Heart left ventricle (tissue), 16 donors: Measurements from ENCODE around the gene EHMT1. TPM values are rescaled to one million over a fixed set of nuclear protein-coding genes. Genes with fewer than 3 reads are reported as not detected.
"Not testable (repeated sequence)": the region's sequence is repeated elsewhere in the genome, so short reads cannot be mapped to it uniquely, and the experiment has no call there.

ENCODE experiments used
- ATAC-seq, 4 donors: fragments of 200-7000 bp; cut with Tn5 transposase; one replicate each; pipeline ENCODE4 v1.9.1; 2020 to 2022; ENCODE audit warnings: moderate library complexity in 4 of 4, mild to moderate bottlenecking in 3 of 4, moderate number of reproducible peaks in 1 of 4
- DNase-seq, 5 donors: peaks; one replicate each; pipeline ENCODE4 v3.0.0-alpha.2; 2020
- H3K27ac ChIP-seq, 12 donors: fragments of 200-600 bp; sonication (generic) in 4 of 12; one replicate each; pipeline versions ENCODE4 v1.5.0 to v1.8.0; 2016 to 2022; ENCODE audit warnings: mild to moderate bottlenecking in 2 of 12
- H3K27me3 ChIP-seq, 9 donors: fragments of 200-600 bp; sonication (generic) in 2 of 9; one replicate each; pipeline versions ENCODE4 v1.5.1 to v1.8.0; 2016 to 2022; ENCODE audit warnings: mild to moderate bottlenecking in 3 of 9
- H3K36me3 ChIP-seq, 9 donors: fragments of 200-600 bp; sonication (generic) in 2 of 9; one replicate each; pipeline versions ENCODE4 v1.5.0 to v1.8.0; 2018 to 2022; ENCODE audit warnings: mild to moderate bottlenecking in 2 of 9
- H3K4me1 ChIP-seq, 12 donors: fragments of 200-600 bp; sonication (generic) in 4 of 12; one replicate each; pipeline versions ENCODE4 v1.5.0 to v1.8.0; 2016 to 2022; ENCODE audit warnings: mild to moderate bottlenecking in 3 of 12
- H3K4me3 ChIP-seq, 12 donors: fragments of 200-600 bp; sonication (generic) in 4 of 12; one replicate each; pipeline versions ENCODE4 v1.5.0 to v1.8.0; 2017 to 2022; ENCODE audit warnings: mild to moderate bottlenecking in 9 of 12, moderate library complexity in 4 of 12
- H3K9me3 ChIP-seq, 12 donors: fragments of 200-600 bp; sonication (generic) in 4 of 12; one replicate each; pipeline versions ENCODE4 v1.5.0 to v1.8.0; 2016 to 2022; ENCODE audit warnings: mild to moderate bottlenecking in 1 of 12
- POLR2A ChIP-seq, 2 donors: fragments of 450-650 bp; IDR thresholded peaks; one replicate each; pipeline ENCODE4 v1.6.1; 2017; ENCODE audit warnings: antibody characterized with exemption in 2 of 2, mild to moderate bottlenecking in 2 of 2, moderate library complexity in 2 of 2
- WGBS, 4 donors: extraction: QIAGEN DNeasy Blood & Tissue Kit in 2 of 4; methylation state at CpG; one replicate each; pipeline versions ENCODE4 v1.1.5 to v1.1.7; 2013 to 2018; 5-methylcytosine and 5-hydroxymethylcytosine counted together
- intact Hi-C, 10 donors: fragments of 100-400 bp; cut with DNase I; formaldehyde crosslinking; loops; one replicate each; pipeline versions ENCODE4 v1.11.1 to v1.14.2; 2022
- polyA plus RNA-seq, 2 donors: library from polyadenylated mRNA; stranded (reverse); fragments of 200-250 nt; gene quantifications; one replicate each; pipeline ENCODE4 v1.2.3, GENCODE V29; 2013
- total RNA-seq, 9 donors: library from RNA; depleted of rRNA in 2 of 9; stranded (reverse); fragments of >200 nt in 2 of 9; fragmentation: NEBNext Ultra II Directional in 3 of 9; extraction: Animal tissue kit (Norgen Biotek cat#: 25700) in 3 of 9; gene quantifications; one replicate each; pipeline versions ENCODE4 v1.1.0 to v1.2.4, GENCODE V29; 2016 to 2023
- TF ChIP-seq, protein P1 (sequence below), 12 donors: fragments of 200-600 bp; sonication (generic) in 4 of 12; IDR thresholded peaks; one replicate each; pipeline versions ENCODE4 v1.5.0 to v1.8.0; 2018 to 2022; ENCODE audit warnings: antibody characterized with exemption in 12 of 12, mild to moderate bottlenecking in 5 of 12
- donor health status: ischemic (EF 13 %, LVEDD 7.1; RV severe dilation, severe dysfunction).
- donor health status: healthy with polysubstance abuse.
- donor health status: DM: no; HTN: yes; CAD: no.
- donor health status: DM: no; HTN: no; CAD: no.
- donor health status: ischemic (EF 25% LVEDD 6.9; RV normal size, moderate dysfunction).
- donor health status: ischemic (EF 25% LVEDD 5.7; RV mildly dilated, moderate dysfunction).
- donor health status: healthy.
- donor health status: DM: yes; HTN: yes; CAD: no.
- donor health status: ischemic (EF 35%, LVEDD 5.7; RV mildly dilated, moderate dysfunction).
- donor health status: nonischemic (EF 11% LVEDD 7.7; RV severe dilation, severe dysfunction).
- donor health status: DM: yes; HTN: yes; CAD: no.
- donor health status: PGD.
- donor health status: ischemic (EF 29% LVEDD 5.4; RV normal size, mild dysfunction).
- donor health status: nonischemic (EF 23%, LVEDD 6.1; RV moderate dilation, normal function).

EHMT1 gene
- total and polyA plus RNA-seq, 11 donors: 24.5 to 55.9 (median 28.9) TPM

DNA sequence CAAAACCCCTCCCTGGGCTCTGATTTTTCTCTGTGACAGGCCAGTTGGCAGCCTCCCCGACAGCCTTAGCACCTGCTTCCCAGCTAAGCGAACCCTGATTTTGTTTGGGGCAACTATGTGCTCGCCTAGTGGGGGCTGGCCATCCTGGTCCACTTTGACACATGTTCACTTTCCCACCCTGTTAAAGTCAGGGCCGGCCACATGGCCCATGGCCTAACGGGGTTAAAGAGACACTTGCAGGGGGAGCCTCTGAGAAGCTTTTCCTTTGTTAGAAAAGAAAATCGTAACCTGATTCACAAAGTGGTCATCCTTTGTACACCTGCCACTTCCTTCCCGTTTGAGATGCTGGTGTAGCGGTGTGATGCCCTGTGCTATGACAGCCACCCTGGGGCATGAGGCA is 257.5 kb downstream of the EHMT1 start:
- WGBS, 4 donors: 84 to 88% (median 85%) methylated on average over 6 to 8 of the region's 8 CpGs

DNA sequence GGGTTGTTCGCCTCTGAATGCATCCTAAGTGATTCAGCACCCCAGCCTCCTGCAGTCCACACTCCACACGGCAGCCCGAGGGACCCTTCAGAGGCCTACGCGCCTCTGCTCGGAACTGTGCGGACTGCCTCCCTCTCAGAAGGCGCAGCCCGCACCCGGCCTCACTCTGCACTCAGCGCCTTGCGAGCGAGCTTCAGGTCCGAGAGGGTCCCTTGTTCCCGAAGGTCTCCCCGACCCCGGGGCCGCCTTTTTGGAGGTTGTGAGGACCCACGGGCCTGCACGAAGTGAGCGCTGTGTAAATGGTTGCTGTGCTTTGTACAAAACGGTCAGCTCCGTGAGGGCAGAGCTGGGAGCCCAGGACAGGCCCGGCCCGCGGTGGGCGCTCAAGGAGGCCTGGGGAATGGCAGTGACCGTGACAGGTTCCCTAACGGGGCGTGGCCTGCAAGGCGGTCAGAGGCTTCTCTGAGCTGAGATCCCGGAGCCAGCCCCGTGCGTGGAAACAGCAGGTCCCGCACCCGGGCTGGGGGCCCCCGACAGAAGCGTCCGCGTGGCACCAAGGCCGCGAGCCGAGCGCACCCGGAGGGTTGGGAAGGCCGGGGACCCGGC is 258.1 kb downstream of the EHMT1 start:
- H3K4me1 ChIP-seq: peaks cover 0 to 9% (median 0%) of the 10 kb centered on the region in 12 donors
- WGBS, 4 donors: 57 to 65% (median 60%) methylated on average over 41 to 47 of the region's 47 CpGs
- H3K9me3 ChIP-seq: no peaks in the 10 kb centered on the region
- TF ChIP-seq POLR2A (IDR thresholded peaks at IDR 0.05): no peak
- TF ChIP-seq, protein P1, sequence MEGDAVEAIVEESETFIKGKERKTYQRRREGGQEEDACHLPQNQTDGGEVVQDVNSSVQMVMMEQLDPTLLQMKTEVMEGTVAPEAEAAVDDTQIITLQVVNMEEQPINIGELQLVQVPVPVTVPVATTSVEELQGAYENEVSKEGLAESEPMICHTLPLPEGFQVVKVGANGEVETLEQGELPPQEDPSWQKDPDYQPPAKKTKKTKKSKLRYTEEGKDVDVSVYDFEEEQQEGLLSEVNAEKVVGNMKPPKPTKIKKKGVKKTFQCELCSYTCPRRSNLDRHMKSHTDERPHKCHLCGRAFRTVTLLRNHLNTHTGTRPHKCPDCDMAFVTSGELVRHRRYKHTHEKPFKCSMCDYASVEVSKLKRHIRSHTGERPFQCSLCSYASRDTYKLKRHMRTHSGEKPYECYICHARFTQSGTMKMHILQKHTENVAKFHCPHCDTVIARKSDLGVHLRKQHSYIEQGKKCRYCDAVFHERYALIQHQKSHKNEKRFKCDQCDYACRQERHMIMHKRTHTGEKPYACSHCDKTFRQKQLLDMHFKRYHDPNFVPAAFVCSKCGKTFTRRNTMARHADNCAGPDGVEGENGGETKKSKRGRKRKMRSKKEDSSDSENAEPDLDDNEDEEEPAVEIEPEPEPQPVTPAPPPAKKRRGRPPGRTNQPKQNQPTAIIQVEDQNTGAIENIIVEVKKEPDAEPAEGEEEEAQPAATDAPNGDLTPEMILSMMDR (IDR thresholded peaks at IDR 0.05): no peak
- no peak overlapping the region for H3K27ac ChIP-seq
- DNase-seq: no peak
- intact Hi-C loops: no loop called here
- no peak overlapping the region for H3K4me3 ChIP-seq
- ATAC-seq: no peak
- H3K36me3 ChIP-seq: no peaks in the 10 kb centered on the region
- peaks cover 21 to 53% (median 42%) of the 10 kb centered on the region in 9 donors for H3K27me3 ChIP-seq

More for the DNA sequence above, 257.5 kb downstream of the EHMT1 start:
- no peak for TF ChIP-seq POLR2A (IDR thresholded peaks at IDR 0.05)
- TF ChIP-seq, protein P1 (IDR thresholded peaks at IDR 0.05): no peak
- no peak for DNase-seq
- Histone ChIP-seq H3K27ac (no peak overlapping the region), H3K36me3 (no peaks in the 10 kb centered on the region), H3K4me1 (peaks cover 0 to 9% (median 0%) of the 10 kb centered on the region in 12 donors), H3K4me3 (no peak overlapping the region), H3K9me3 (no peaks in the 10 kb centered on the region), H3K27me3 (peaks cover 21 to 53% (median 42%) of the 10 kb centered on the region in 9 donors)
- intact Hi-C loops: no loop called here
- no peak for ATAC-seq

DNA sequence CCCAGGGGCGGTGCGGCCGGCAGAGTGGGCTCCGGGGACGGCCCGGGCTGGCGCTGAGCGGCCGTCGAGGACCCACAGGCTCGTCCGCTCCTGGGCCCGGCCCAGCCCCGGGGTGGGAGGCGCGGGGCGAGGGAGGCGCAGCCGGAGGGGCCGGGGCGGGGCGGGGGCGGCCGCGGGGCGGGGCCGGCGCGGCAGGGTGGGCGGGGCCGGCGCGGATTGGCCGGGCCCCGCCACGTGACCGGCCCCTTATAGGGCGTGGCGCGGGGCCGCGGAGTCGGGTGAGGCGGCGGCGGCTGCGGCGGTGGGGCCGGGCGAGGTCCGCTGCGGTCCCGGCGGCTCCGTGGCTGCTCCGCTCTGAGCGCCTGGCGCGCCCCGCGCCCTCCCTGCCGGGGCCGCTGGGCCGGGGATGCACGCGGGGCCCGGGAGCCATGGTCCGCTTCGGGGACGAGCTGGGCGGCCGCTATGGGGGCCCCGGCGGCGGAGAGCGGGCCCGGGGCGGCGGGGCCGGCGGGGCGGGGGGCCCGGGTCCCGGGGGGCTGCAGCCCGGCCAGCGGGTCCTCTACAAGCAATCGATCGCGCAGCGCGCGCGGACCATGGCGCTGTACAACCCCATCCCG is 258.8 kb downstream of the EHMT1 start, which contains the start of gene CACNA1B:
Gene CACNA1B (plus strand): TSS at position 277 of the 617 bp plus-strand sequence. CDS start 152 bp downstream, at position 429.
- ATAC-seq, intact Hi-C loops, H3K27ac ChIP-seq, DNase-seq, H3K36me3 ChIP-seq, H3K4me1 ChIP-seq, H3K9me3 ChIP-seq: not testable (repeated sequence)
- Histone ChIP-seq H3K27me3 (peaks cover 21 to 53% (median 42%) of the 10 kb centered on the region in 9 donors), H3K4me3 (peak within 1 kb of the TSS; percentile 10 to 52 (median 42))
- 1 to 10% (median 4%) methylated on average over 2 to 95 of the region's 95 CpGs for WGBS, 4 donors

DNA sequence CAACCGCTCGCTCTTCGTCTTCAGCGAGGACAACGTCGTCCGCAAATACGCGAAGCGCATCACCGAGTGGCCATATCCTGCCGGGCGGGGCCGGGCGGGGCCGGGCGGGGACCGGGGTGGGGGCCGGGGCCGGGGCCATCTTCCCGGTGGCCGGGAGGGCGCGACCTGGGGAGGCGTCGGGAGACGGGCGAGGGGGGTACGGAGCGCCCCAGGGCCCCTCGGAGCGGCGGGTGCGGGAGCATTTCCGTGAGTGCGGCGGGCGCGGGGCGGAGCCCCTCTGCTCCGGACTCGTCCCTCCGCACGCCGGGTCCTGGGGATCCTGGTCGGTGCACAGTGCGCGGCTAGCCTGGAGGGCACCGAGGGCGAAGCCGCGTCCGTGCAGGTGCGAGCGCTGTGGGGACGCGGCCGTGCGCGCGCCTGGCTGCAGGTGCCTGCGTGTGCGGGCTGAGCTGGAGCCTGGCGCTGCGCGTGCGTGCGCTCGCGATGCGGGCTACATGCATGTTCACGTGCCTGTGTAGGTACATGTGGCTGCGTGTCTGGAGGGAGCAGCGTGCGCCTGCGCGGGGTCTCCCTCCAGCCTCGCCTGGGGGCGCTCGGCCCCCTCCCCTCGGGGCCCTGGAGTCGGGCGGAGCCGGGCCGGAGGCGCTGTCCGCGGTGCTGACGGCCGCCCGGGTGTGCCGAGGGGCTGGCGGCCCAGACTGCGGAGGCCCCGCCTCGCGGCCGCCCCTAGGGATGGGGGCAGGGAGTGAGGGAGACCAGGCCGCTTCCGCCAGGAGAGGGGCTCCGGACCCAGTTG is 259.5 kb downstream of the EHMT1 start:
- no peak for TF ChIP-seq POLR2A (IDR thresholded peaks at IDR 0.05)
- TF ChIP-seq, protein P1 (IDR thresholded peaks at IDR 0.05): no peak
- WGBS, 4 donors: 2 to 3% (median 3%) methylated on average over 23 to 101 of the region's 101 CpGs
- peak in 3 of 4 donors; percentile 55 to 71 (median 63) for ATAC-seq
- intact Hi-C loops: no loop called here
- peaks cover 0 to 9% (median 0%) of the 10 kb centered on the region in 12 donors for H3K4me1 ChIP-seq
- peaks cover 21 to 53% (median 42%) of the 10 kb centered on the region in 9 donors for H3K27me3 ChIP-seq
- no peak for DNase-seq
- H3K4me3 ChIP-seq: peak overlapping the region; percentile 10 to 52 (median 42)
- no peaks in the 10 kb centered on the region for H3K36me3 ChIP-seq
- no peak overlapping the region for H3K27ac ChIP-seq
- H3K9me3 ChIP-seq: no peaks in the 10 kb centered on the region
